ENCODE results near the gene ZNF460.

DNA sequence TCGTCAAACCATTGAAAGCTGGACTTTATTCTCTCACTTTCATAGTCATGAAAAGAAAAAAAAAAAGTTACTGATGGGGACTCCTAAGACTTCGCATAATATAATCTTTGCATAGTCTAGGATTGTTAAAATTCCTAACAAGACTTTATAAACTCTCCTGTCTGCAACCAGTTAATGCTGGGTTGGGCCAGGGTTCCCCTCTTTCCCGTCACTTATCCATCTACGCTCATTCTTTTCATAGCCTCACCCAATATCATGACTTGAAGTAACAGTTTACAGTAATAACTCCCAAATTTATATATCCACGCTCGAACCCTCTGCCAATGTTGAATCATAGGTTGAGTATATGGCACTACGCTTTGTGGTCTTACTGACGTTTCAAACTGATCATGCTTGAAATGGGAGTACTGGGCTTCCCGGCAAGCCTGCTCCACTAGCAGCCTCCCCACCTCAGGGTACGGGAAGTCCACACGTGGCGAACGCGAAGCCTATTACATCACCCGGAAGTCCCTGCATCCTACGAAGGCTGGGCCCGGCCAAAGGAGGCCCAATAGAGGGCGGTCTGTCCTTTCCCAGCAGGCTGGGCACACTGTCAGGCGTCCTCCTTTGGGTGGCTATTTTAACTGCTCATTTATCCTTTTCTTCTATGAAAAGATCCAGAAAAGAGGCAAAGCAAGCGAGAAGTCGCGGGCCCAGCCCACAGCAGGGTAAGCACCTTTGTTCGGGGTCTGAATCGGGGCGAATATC lies 694 bp upstream of the ZNF460 start:
- TF ChIP-seq, protein P1, sequence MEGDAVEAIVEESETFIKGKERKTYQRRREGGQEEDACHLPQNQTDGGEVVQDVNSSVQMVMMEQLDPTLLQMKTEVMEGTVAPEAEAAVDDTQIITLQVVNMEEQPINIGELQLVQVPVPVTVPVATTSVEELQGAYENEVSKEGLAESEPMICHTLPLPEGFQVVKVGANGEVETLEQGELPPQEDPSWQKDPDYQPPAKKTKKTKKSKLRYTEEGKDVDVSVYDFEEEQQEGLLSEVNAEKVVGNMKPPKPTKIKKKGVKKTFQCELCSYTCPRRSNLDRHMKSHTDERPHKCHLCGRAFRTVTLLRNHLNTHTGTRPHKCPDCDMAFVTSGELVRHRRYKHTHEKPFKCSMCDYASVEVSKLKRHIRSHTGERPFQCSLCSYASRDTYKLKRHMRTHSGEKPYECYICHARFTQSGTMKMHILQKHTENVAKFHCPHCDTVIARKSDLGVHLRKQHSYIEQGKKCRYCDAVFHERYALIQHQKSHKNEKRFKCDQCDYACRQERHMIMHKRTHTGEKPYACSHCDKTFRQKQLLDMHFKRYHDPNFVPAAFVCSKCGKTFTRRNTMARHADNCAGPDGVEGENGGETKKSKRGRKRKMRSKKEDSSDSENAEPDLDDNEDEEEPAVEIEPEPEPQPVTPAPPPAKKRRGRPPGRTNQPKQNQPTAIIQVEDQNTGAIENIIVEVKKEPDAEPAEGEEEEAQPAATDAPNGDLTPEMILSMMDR (conservative IDR thresholded peaks at IDR 0.05; ENCODE audit: low read length) = peak; percentile 53
- no peak for TF ChIP-seq EZH2phosphoT487 (IDR thresholded peaks at IDR 0.05; ENCODE audit: borderline replicate concordance, low read depth, low read length)

All from OCI-LY7 (cell line).